Measurements from ENCODE around the gene SLAIN2.

The SLAIN2 gene

GRCh38 chr4:48370260-48371134 is 29.2 kb downstream of the SLAIN2 start:
- TF ChIP-seq CTCF (IDR thresholded peaks at IDR 0.05): no peak

- TF ChIP-seq CTCF (IDR thresholded peaks at IDR 0.05): no peak
Observed at GRCh38 chr4:48372272-48372671, 30.9 kb downstream of the SLAIN2 start.

GRCh38 chr4:48375651-48376304 is 34.4 kb downstream of the SLAIN2 start:
- no peak for TF ChIP-seq CTCF (IDR thresholded peaks at IDR 0.05)

- TF ChIP-seq CTCF (IDR thresholded peaks at IDR 0.05): no peak
Observed at GRCh38 chr4:48379587-48380180, 38.4 kb downstream of the SLAIN2 start.

- no peak for TF ChIP-seq CTCF (IDR thresholded peaks at IDR 0.05)
Observed at GRCh38 chr4:48380583-48381167, 39.3 kb downstream of the SLAIN2 start.

- TF ChIP-seq CTCF (IDR thresholded peaks at IDR 0.05): no peak
Observed at GRCh38 chr4:48388525-48389154, 47.3 kb downstream of the SLAIN2 start.

GRCh38 chr4:48396043-48396442 is 54.7 kb downstream of the SLAIN2 start:
- no peak for TF ChIP-seq CTCF (IDR thresholded peaks at IDR 0.05)
